K562 (cell line): Measurements from ENCODE around the gene ZNF23. TPM values are rescaled to one million over a fixed set of nuclear protein-coding genes. Genes with fewer than 3 reads are reported as not detected.

ENCODE experiments used
- DACH1 ChIP-seq: fragments of 450-650 bp; IDR thresholded peaks from 2 replicates; pipeline ENCODE4 v1.6.1; 2018; ENCODE audit not compliant: partially characterized antibody
- DNMT1 ChIP-seq: fragments of 450-650 bp; IDR thresholded peaks from 2 replicates; pipeline ENCODE4 v1.6.1; 2016; ENCODE audit warnings: antibody characterized with exemption, mild to moderate bottlenecking
- GABPB2 ChIP-seq: fragments of 250-450 bp; sonication (Bioruptor Pico); conservative IDR thresholded peaks from 2 replicates; pipeline ENCODE4 v1.5.1; 2021; ENCODE audit warnings: mild to moderate bottlenecking
- HNRNPH1 ChIP-seq: fragments of 200-400 bp; formaldehyde crosslinking; optimal IDR thresholded peaks from 2 replicates; pipeline ENCODE3; 2017; ENCODE audit warnings: low read depth, mild to moderate bottlenecking, low read length, moderate library complexity
- HNRNPUL1 ChIP-seq: fragments of 200-400 bp; formaldehyde crosslinking; IDR thresholded peaks from 2 replicates; pipeline ENCODE4 v1.6.1; 2017; ENCODE audit warnings: low read length
- KAT8 ChIP-seq: fragments of 450-650 bp; IDR thresholded peaks from 2 replicates; pipeline ENCODE4 v1.6.1; 2016; ENCODE audit warnings: low read depth, mild to moderate bottlenecking
- LARP7 ChIP-seq: fragments of 450-650 bp; IDR thresholded peaks from 2 replicates; pipeline ENCODE4 v1.6.1; 2016
- MEF2A ChIP-seq: IDR thresholded peaks from 2 replicates; pipeline ENCODE4 v1.6.1; 2011; ENCODE audit warnings: low read depth, mild to moderate bottlenecking, low read length, moderate library complexity; ENCODE audit not compliant: control insufficient read depth
- NCOA2 ChIP-seq, 2 experiments: fragments of 450-650 bp; IDR thresholded peaks; 2 replicates each; pipeline ENCODE4 v1.6.1; 2018; ENCODE audit warnings: mild to moderate bottlenecking in 2 of 2, moderate library complexity in 1 of 2; ENCODE audit not compliant: partially characterized antibody in 2 of 2
- NR2F6 ChIP-seq: fragments of 450-650 bp; formaldehyde crosslinking; IDR thresholded peaks from 2 replicates; pipeline ENCODE4 v1.4.0; 2020; ENCODE audit warnings: mild to moderate bottlenecking
- PML ChIP-seq: IDR thresholded peaks from 2 replicates; pipeline ENCODE4 v1.6.1; 2012; ENCODE audit warnings: low read length, inconsistent platforms
- POU5F1 ChIP-seq: fragments of 150-350 bp; IDR thresholded peaks from 2 replicates; pipeline ENCODE4 v1.6.1; 2014; ENCODE audit warnings: borderline replicate concordance, low read length, low read depth, mild to moderate bottlenecking; ENCODE audit not compliant: partially characterized antibody
- RAD51 ChIP-seq: fragments of 450-650 bp; IDR thresholded peaks from 2 replicates; pipeline ENCODE4 v1.7.1; 2016; ENCODE audit warnings: low read depth, mild to moderate bottlenecking, borderline replicate concordance
- SMARCB1 ChIP-seq: IDR thresholded peaks from 2 replicates; pipeline ENCODE4 v1.6.1; 2011; ENCODE audit warnings: improper control_type of control experiment, low read depth; ENCODE audit not compliant: insufficient read length
- ZFX ChIP-seq: sonication (generic); formaldehyde crosslinking; IDR thresholded peaks from 2 replicates; pipeline ENCODE4 v1.8.0; 2022; ENCODE audit warnings: mild to moderate bottlenecking, missing genetic modification reagents, moderate library complexity
- ZNF184 ChIP-seq: sonication (generic); formaldehyde crosslinking; IDR thresholded peaks from 2 replicates; pipeline ENCODE4 v1.5.0; 2020; ENCODE audit warnings: missing genetic modification reagents
- ZNF324 ChIP-seq: fragments of 250-450 bp; sonication (Bioruptor Pico); IDR thresholded peaks from 2 replicates; pipeline ENCODE4 v1.4.0; 2020; ENCODE audit warnings: mild to moderate bottlenecking
- ZNF41 ChIP-seq: fragments of 250-450 bp; sonication (Bioruptor Pico); conservative IDR thresholded peaks from 2 replicates; pipeline ENCODE4 v1.4.0; 2020; ENCODE audit warnings: mild to moderate bottlenecking
- ZNF551 ChIP-seq: fragments of 250-450 bp; sonication (Bioruptor Pico); IDR thresholded peaks from 2 replicates; pipeline ENCODE4 v1.5.0; 2021; ENCODE audit warnings: mild to moderate bottlenecking, moderate library complexity
- polyA plus RNA-seq, 8 experiments: library from polyadenylated mRNA; depleted of rRNA in 4 of 8; stranded (reverse) in 5 of 8; unstranded in 3 of 8; fragments of >200 nt; fragmentation: Nextera tagmentation in 2 of 8; fragmentation: Illumina TruSeq in 1 of 8; extraction: Ambion mirVana in 2 of 8; extraction: Trizol in 1 of 8; gene quantifications; 2 replicates each; pipeline versions ENCODE4 v1.2.1 to v1.2.3, GENCODE V29; 2011 to 2014; ENCODE audit warnings: inconsistent platforms in 1 of 8, missing spikeins in 1 of 8
- total RNA-seq, 7 experiments: library from RNA; depleted of rRNA in 6 of 7; stranded (reverse); fragments of >200 nt in 6 of 7; fragmentation: Illumina TruSeq in 2 of 7; extraction: Trizol in 2 of 7; gene quantifications; 2 replicates each; pipeline versions ENCODE4 v1.2.1 to v1.2.3, GENCODE V29; 2011 to 2021; ENCODE audit warnings: low replicate concordance in 1 of 7
- TF ChIP-seq, protein P1 (sequence below): fragments of 450-650 bp; IDR thresholded peaks from 2 replicates; pipeline ENCODE4 v1.6.1; 2017; ENCODE audit warnings: antibody characterized with exemption
- TF ChIP-seq, protein P2 (sequence below): fragments of 450-650 bp; IDR thresholded peaks from 2 replicates; pipeline ENCODE4 v1.6.1; 2017; ENCODE audit warnings: mild to moderate bottlenecking, moderate library complexity
- TF ChIP-seq, protein P3 (sequence below): sonication (generic); formaldehyde crosslinking; IDR thresholded peaks from 2 replicates; pipeline ENCODE4 v1.8.1; 2022; ENCODE audit warnings: missing genetic modification reagents
- TF ChIP-seq, protein P4 (sequence below): sonication (generic); formaldehyde crosslinking; IDR thresholded peaks from 2 replicates; pipeline ENCODE4 v1.8.0; 2022; ENCODE audit warnings: missing genetic modification reagents, mild to moderate bottlenecking, moderate library complexity, borderline replicate concordance
- TF ChIP-seq, protein P5 (sequence below): IDR thresholded peaks from 2 replicates; pipeline ENCODE4 v1.6.1; 2016; ENCODE audit warnings: missing genetic modification characterization, missing compliant biosample characterization

ZNF23 gene
- total and polyA plus RNA-seq, 9 of the 15 experiments (the other 6 are each of a cell fraction or from before 2014, with no cell fraction given) = 4.7 to 13.4 (median 11.2) TPM

DNA sequence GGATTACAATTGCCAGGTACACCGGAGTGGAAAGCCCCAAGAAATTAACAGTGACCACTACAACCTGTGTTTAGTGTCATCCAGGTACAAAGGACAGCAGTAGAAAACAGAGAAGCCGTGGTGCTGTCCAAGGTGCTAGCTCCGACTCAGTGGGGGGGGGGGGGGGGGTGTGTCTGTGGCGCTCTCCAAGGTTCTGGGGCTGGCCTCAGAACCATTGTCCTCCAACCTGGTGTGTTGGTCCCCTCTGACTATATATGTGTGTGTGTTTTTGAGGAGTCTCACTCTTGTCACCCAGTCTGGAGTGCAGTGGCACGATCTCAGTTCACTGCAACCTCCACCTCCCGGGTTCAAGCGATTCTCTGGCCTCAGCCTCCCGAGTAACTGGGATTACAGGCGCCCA lies 5.8 kb upstream of the ZNF23 start (continued):
- TF ChIP-seq, protein P1, sequence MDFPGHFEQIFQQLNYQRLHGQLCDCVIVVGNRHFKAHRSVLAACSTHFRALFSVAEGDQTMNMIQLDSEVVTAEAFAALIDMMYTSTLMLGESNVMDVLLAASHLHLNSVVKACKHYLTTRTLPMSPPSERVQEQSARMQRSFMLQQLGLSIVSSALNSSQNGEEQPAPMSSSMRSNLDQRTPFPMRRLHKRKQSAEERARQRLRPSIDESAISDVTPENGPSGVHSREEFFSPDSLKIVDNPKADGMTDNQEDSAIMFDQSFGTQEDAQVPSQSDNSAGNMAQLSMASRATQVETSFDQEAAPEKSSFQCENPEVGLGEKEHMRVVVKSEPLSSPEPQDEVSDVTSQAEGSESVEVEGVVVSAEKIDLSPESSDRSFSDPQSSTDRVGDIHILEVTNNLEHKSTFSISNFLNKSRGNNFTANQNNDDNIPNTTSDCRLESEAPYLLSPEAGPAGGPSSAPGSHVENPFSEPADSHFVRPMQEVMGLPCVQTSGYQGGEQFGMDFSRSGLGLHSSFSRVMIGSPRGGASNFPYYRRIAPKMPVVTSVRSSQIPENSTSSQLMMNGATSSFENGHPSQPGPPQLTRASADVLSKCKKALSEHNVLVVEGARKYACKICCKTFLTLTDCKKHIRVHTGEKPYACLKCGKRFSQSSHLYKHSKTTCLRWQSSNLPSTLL = no peak
- no peak for TF ChIP-seq NR2F6 (CRISPR knock-in tag)
- TF ChIP-seq HNRNPUL1 = no peak
- TF ChIP-seq, protein P2, sequence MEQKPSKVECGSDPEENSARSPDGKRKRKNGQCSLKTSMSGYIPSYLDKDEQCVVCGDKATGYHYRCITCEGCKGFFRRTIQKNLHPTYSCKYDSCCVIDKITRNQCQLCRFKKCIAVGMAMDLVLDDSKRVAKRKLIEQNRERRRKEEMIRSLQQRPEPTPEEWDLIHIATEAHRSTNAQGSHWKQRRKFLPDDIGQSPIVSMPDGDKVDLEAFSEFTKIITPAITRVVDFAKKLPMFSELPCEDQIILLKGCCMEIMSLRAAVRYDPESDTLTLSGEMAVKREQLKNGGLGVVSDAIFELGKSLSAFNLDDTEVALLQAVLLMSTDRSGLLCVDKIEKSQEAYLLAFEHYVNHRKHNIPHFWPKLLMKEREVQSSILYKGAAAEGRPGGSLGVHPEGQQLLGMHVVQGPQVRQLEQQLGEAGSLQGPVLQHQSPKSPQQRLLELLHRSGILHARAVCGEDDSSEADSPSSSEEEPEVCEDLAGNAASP = no peak
- no peak for TF ChIP-seq GABPB2 (CRISPR knock-in tag)
- TF ChIP-seq, protein P3, sequence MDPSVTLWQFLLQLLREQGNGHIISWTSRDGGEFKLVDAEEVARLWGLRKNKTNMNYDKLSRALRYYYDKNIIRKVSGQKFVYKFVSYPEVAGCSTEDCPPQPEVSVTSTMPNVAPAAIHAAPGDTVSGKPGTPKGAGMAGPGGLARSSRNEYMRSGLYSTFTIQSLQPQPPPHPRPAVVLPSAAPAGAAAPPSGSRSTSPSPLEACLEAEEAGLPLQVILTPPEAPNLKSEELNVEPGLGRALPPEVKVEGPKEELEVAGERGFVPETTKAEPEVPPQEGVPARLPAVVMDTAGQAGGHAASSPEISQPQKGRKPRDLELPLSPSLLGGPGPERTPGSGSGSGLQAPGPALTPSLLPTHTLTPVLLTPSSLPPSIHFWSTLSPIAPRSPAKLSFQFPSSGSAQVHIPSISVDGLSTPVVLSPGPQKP (CRISPR knock-in tag) = no peak
- TF ChIP-seq RAD51 = no peak
- TF ChIP-seq POU5F1 = no peak
- TF ChIP-seq ZNF41 = no peak
- TF ChIP-seq, protein P4, sequence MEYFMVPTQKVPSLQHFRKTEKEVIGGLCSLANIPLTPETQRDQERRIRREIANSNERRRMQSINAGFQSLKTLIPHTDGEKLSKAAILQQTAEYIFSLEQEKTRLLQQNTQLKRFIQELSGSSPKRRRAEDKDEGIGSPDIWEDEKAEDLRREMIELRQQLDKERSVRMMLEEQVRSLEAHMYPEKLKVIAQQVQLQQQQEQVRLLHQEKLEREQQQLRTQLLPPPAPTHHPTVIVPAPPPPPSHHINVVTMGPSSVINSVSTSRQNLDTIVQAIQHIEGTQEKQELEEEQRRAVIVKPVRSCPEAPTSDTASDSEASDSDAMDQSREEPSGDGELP (CRISPR knock-in tag) = peak; percentile 58
- no peak for TF ChIP-seq ZNF324 (CRISPR knock-in tag)
- no peak for TF ChIP-seq SMARCB1
- TF ChIP-seq, protein P5, sequence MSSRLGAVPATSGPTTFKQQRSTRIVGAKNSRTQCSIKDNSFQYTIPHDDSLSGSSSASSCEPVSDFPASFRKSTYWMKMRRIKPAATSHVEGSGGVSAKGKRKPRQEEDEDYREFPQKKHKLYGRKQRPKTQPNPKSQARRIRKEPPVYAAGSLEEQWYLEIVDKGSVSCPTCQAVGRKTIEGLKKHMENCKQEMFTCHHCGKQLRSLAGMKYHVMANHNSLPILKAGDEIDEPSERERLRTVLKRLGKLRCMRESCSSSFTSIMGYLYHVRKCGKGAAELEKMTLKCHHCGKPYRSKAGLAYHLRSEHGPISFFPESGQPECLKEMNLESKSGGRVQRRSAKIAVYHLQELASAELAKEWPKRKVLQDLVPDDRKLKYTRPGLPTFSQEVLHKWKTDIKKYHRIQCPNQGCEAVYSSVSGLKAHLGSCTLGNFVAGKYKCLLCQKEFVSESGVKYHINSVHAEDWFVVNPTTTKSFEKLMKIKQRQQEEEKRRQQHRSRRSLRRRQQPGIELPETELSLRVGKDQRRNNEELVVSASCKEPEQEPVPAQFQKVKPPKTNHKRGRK (tag) = no peak
- no peak for TF ChIP-seq DNMT1
- TF ChIP-seq PML = no peak
- no peak for TF ChIP-seq ZNF551
- TF ChIP-seq ZFX = 0 out of 2 replicates have a peak, but pooled peaks have one; percentile 20
- no peak for TF ChIP-seq ZNF184 (CRISPR knock-in tag)
- TF ChIP-seq MEF2A = no peak
- TF ChIP-seq HNRNPH1 = no peak
- TF ChIP-seq NCOA2 (IDR thresholded peaks at IDR 0.05; ENCODE audit: partially characterized antibody in 2 of 2) = no peak
- TF ChIP-seq DACH1 = no peak
- TF ChIP-seq KAT8 = no peak
- TF ChIP-seq LARP7 = no peak
